Measurements from ENCODE around the gene POU2F1.

Gene POU2F1

DNA sequence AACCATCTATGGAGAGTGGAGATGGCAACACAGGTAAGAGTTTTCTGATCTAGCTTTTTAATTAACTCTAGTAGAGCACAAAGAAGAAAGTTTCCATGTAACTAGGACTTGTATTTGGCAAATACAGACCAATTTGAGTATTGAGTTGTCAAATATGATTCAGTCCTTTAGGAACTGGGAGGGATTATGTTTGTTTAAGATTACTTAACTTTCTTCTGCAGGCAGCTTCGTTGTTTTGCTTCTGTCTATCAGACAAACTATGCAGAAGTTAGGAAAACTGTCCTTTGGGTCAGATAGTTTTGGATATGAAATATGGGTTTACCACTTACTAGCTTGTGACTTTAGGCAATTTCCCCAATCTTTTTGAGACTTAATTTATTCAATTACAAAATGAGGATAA is 111.8 kb downstream of the POU2F1 start:
- H3K27me3 ChIP-seq (ENCODE audit: control insufficient read depth, insufficient read depth, low read length) = no peaks in the 10 kb centered on the region
- no peaks in the 10 kb centered on the region; the same call in 1 of the 2 replicates for H3K4me1 ChIP-seq (ENCODE audit: control insufficient read depth, insufficient read depth, low read length)

DNA sequence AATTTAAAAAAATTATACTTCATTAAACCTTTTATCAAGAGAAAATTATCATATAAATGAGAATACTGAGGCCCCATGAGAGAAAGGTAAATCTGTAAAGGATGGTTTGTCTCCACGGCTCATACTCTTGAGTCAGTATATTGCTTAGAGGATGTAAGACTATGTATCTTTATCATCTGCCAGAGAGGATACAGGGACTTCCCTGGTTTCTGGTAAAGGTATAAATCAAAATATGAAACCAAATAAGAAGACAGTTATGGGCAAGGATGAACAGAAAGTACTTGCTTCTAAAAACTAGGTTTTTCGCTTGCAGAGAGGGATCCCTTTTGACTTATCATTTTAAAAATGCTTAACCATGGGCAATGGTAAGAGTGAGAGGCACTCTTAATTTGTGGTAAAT is 112.4 kb downstream of the POU2F1 start:
- Histone ChIP-seq H3K27me3 (ENCODE audit: control insufficient read depth, insufficient read depth, low read length) (no peaks in the 10 kb centered on the region), H3K36me3 (ENCODE audit: control insufficient read depth, insufficient read depth, low read length) (no peaks in the 10 kb centered on the region), H3K4me3 (ENCODE audit: low read length) (no peak overlapping the region), H3K4me1 (ENCODE audit: control insufficient read depth, insufficient read depth, low read length) (no peaks in the 10 kb centered on the region; the same call in 1 of the 2 replicates), H3K27ac (ENCODE audit: low read length) (no peak overlapping the region), H3K9me3 (ENCODE audit: control insufficient read depth, insufficient read depth, low read length) (no peaks in the 10 kb centered on the region)
- WGBS (ENCODE audit: insufficient coverage, insufficient read length) = no CpG with 5 or more reads among the region's 2 CpGs
- no peak for DNase-seq (ENCODE audit: low read depth, low spot score)

More for the DNA sequence above, 111.8 kb downstream of the POU2F1 start:
- Histone ChIP-seq H3K36me3 (ENCODE audit: control insufficient read depth, insufficient read depth, low read length) (no peaks in the 10 kb centered on the region), H3K4me3 (ENCODE audit: low read length) (no peak overlapping the region), H3K9me3 (ENCODE audit: control insufficient read depth, insufficient read depth, low read length) (no peaks in the 10 kb centered on the region), H3K27ac (ENCODE audit: low read length) (no peak overlapping the region)
- DNase-seq (ENCODE audit: low read depth, low spot score) = no peak
- WGBS (ENCODE audit: insufficient coverage, insufficient read length) = no CpG with 5 or more reads among the region's 1 CpG

DNA sequence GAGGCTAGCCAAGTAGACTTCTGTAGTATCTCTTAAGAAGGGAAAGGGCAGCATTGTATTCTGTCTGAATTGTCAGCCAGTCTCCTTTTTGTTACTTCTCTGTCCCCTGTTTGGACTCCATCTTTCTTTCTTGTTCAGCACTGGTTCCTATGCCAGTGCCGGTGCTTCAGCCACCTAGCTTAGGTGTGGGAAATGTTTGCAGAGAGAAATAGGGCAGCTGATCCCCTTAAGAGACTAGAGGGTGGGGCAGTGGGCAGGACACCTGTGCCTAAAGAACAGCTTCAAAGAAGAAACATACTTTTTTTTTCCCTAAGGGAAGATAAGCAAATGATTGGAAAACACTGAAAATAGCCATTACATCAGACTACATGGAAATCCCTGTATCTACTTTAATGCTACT is 113.0 kb downstream of the POU2F1 start:
- Histone ChIP-seq H3K9me3 (ENCODE audit: control insufficient read depth, insufficient read depth, low read length) (no peaks in the 10 kb centered on the region), H3K27ac (ENCODE audit: low read length) (no peak overlapping the region), H3K4me3 (ENCODE audit: low read length) (no peak overlapping the region), H3K4me1 (ENCODE audit: control insufficient read depth, insufficient read depth, low read length) (no peaks in the 10 kb centered on the region), H3K36me3 (ENCODE audit: control insufficient read depth, insufficient read depth, low read length) (no peaks in the 10 kb centered on the region), H3K27me3 (ENCODE audit: control insufficient read depth, insufficient read depth, low read length) (no peaks in the 10 kb centered on the region)
- no CpG with 5 or more reads among the region's 1 CpG for WGBS (ENCODE audit: insufficient coverage, insufficient read length)
- no peak for DNase-seq (ENCODE audit: low read depth, low spot score)

DNA sequence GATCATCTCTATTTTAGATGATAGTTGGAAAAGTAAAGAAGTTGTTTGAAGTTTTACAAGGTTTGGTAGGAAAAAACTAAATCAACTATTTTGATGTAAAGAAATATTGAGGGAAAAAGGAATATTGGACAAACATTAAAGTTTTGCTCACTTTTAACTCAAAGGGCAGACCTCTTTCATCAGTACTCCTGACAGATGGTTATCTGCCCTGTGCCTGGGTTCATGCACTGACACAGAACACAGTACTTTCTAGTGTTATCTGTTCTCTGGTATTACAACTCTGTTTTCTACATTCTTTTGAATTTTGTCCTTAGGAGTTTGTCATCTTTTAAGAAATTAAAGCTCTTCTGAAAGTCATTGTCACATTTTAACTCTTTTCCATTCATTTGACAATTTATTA is 118.7 kb downstream of the POU2F1 start:
- no peak for DNase-seq (ENCODE audit: low read depth, low spot score)
- H3K4me3 ChIP-seq (ENCODE audit: low read length) = no peak overlapping the region
- H3K27ac ChIP-seq (ENCODE audit: low read length) = no peak overlapping the region
- no peaks in the 10 kb centered on the region for H3K4me1 ChIP-seq (ENCODE audit: control insufficient read depth, insufficient read depth, low read length)
- H3K27me3 ChIP-seq (ENCODE audit: control insufficient read depth, insufficient read depth, low read length) = no peaks in the 10 kb centered on the region
- no peaks in the 10 kb centered on the region for H3K9me3 ChIP-seq (ENCODE audit: control insufficient read depth, insufficient read depth, low read length)
- H3K36me3 ChIP-seq (ENCODE audit: control insufficient read depth, insufficient read depth, low read length) = no peaks in the 10 kb centered on the region

DNA sequence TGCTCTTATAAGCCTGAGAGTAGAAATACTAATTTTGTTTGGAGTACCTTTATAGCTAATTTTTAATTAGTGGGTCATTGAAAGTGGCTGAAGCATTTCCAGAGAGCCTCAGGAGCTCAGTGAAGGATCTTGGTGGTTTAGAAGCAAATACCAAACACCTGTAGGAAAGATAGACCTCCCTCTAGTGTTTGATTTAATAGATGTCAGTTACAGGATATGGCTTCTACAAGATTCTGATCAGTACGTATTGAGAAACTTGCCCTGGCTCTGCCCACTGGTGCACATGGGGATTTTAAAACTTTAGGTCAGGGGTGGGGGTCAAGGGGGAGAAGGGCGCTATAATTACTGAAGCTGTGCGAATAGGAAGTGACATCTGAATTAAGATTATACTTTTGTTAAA is 122.2 kb downstream of the POU2F1 start:
- Histone ChIP-seq H3K4me1 (ENCODE audit: control insufficient read depth, insufficient read depth, low read length) (no peaks in the 10 kb centered on the region), H3K27ac (ENCODE audit: low read length) (no peak overlapping the region), H3K4me3 (ENCODE audit: low read length) (no peak overlapping the region), H3K9me3 (ENCODE audit: control insufficient read depth, insufficient read depth, low read length) (no peaks in the 10 kb centered on the region), H3K36me3 (ENCODE audit: control insufficient read depth, insufficient read depth, low read length) (no peaks in the 10 kb centered on the region), H3K27me3 (ENCODE audit: control insufficient read depth, insufficient read depth, low read length) (no peaks in the 10 kb centered on the region)
- WGBS (ENCODE audit: insufficient coverage, insufficient read length) = no CpG with 5 or more reads among the region's 3 CpGs
- no peak for DNase-seq (ENCODE audit: low read depth, low spot score)

DNA sequence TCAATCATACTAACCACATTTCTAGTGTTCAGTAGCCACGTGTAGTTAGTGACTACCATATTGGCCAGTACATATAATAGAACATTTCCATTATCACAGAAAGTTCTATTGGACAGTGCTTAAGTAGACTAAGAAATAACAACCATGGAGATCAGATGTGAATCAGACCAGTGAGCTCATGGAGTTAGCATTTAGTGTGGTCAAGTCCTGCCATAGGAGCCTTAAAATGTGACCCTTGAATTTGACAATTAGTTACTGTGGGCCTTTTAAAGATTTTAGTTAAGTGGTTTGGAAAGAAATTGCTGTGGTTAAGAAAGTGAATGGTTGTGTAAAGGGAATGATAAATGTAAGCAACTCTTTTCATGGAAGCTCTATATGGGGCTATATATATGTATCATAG is 123.4 kb downstream of the POU2F1 start:
- Histone ChIP-seq H3K4me3 (ENCODE audit: low read length) (no peak overlapping the region), H3K27ac (ENCODE audit: low read length) (no peak overlapping the region), H3K9me3 (ENCODE audit: control insufficient read depth, insufficient read depth, low read length) (no peaks in the 10 kb centered on the region), H3K27me3 (ENCODE audit: control insufficient read depth, insufficient read depth, low read length) (no peaks in the 10 kb centered on the region), H3K36me3 (ENCODE audit: control insufficient read depth, insufficient read depth, low read length) (no peaks in the 10 kb centered on the region), H3K4me1 (ENCODE audit: control insufficient read depth, insufficient read depth, low read length) (no peaks in the 10 kb centered on the region)
- DNase-seq (ENCODE audit: low read depth, low spot score) = no peak
- WGBS (ENCODE audit: insufficient coverage, insufficient read length) = no CpG with 5 or more reads among the region's 1 CpG

DNA sequence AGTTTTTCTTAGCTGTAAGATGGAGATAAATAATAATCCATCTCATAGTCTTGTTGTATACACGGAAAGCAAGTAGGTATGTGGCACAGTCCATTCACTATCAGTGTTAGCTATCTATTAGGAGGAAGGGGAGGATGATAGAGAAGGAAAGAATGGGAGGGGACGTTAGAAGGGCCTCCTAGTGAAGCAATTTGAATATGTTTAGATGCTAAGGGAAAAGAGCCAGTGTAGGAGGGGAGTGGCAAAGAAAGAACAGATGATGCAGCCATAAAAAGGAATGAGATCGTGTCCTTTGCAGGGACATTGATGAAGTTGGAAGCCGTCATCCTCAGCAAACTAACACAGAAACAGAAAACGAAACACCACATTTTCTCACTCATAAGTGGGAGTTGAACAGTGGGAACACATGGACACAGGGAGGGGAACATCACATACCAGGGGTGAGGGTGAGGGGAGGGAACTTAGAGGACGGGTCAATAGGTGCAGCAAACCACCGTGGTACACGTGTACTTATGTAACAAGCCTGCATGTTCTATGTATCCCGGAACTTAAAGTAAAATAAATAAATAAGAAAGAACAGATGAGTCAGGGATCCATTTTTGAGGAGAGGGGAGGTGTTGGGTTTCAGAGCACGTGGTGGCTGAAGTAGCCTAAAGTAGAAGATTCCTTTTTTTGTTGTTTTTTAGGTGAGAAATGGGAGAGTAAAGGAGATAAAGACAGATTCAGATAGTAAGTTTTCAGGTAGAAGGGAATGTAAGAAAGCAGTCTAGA is 124.1 kb downstream of the POU2F1 start:
- WGBS (ENCODE audit: insufficient coverage, insufficient read length) = no CpG with 5 or more reads among the region's 10 CpGs
- no peak overlapping the region for H3K4me3 ChIP-seq (ENCODE audit: low read length)
- H3K27ac ChIP-seq (ENCODE audit: low read length) = no peak overlapping the region
- H3K36me3 ChIP-seq (ENCODE audit: control insufficient read depth, insufficient read depth, low read length) = no peaks in the 10 kb centered on the region
- no peak for DNase-seq (ENCODE audit: low read depth, low spot score)
- no peaks in the 10 kb centered on the region for H3K4me1 ChIP-seq (ENCODE audit: control insufficient read depth, insufficient read depth, low read length)
- H3K27me3 ChIP-seq (ENCODE audit: control insufficient read depth, insufficient read depth, low read length) = no peaks in the 10 kb centered on the region
- no peaks in the 10 kb centered on the region for H3K9me3 ChIP-seq (ENCODE audit: control insufficient read depth, insufficient read depth, low read length)

DNA sequence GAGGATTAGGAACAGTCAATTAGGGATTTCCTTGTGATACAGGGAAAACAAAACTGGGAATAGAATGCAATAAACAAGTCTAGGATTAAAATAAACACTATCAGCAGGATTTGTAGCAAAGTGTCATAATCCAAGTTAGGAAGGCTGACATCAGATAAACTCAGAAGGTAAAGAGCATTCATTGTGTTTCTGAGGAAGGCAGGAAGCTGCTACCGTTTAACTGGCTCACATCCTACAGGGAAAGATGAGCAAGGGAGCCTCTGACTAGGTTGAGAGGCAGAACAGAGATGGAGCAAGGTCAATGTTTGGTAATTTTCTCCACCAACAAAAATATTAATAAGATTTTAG is 124.7 kb downstream of the POU2F1 start:
- Histone ChIP-seq H3K36me3 (ENCODE audit: control insufficient read depth, insufficient read depth, low read length) (no peaks in the 10 kb centered on the region), H3K9me3 (ENCODE audit: control insufficient read depth, insufficient read depth, low read length) (no peaks in the 10 kb centered on the region), H3K27me3 (ENCODE audit: control insufficient read depth, insufficient read depth, low read length) (no peaks in the 10 kb centered on the region), H3K4me1 (ENCODE audit: control insufficient read depth, insufficient read depth, low read length) (no peaks in the 10 kb centered on the region), H3K4me3 (ENCODE audit: low read length) (no peak overlapping the region), H3K27ac (ENCODE audit: low read length) (no peak overlapping the region)
- DNase-seq (ENCODE audit: low read depth, low spot score) = no peak
- no CpG with 5 or more reads among the region's 1 CpG for WGBS (ENCODE audit: insufficient coverage, insufficient read length)

DNA sequence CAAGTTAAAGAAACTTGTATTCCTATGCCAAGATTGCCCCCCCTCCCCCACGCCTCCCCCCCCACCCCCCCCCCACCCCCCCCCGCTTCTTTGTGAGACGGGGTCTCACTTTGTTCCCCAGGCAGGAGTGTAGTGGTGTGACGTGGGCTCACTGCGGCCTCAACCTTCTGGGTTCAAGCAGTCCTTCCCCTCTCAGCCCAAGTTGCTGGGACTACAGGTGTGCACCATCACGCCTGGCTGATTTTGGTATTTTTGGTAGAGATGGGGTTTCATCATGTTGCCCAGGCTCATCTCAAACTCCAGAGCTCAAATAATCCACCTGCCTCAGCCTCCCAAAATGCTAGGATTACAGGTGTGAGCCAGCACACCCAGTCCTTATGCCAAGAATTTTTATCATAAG is 136.6 kb downstream of the POU2F1 start:
- Histone ChIP-seq H3K4me3 (ENCODE audit: low read length) (no peak overlapping the region), H3K36me3 (ENCODE audit: control insufficient read depth, insufficient read depth, low read length) (no peaks in the 10 kb centered on the region), H3K27me3 (ENCODE audit: control insufficient read depth, insufficient read depth, low read length) (no peaks in the 10 kb centered on the region), H3K27ac (ENCODE audit: low read length) (no peak overlapping the region), H3K9me3 (ENCODE audit: control insufficient read depth, insufficient read depth, low read length) (no peaks in the 10 kb centered on the region), H3K4me1 (ENCODE audit: control insufficient read depth, insufficient read depth, low read length) (no peaks in the 10 kb centered on the region)
- WGBS (ENCODE audit: insufficient coverage, insufficient read length) = no CpG with 5 or more reads among the region's 6 CpGs
- DNase-seq (ENCODE audit: low read depth, low spot score) = no peak

DNA sequence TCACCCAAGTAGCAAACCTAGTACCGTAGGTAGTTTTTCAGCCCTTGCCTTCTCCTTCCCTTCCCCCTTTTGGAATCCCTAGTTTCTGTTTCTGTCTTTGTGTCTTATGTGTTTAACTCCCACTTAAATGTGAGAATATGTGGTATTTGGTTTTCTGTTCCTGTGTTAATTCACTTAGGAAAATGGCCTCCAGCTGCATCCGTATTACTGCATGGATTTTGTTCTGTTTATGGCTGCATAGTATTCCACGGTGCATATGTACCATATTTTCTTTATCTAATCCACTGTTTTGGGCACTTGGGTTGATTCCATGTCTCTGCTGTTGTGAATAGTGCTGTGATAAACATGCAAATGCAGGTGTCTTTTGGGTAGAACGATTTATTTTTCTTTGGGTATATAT is 138.6 kb downstream of the POU2F1 start:
- no peaks in the 10 kb centered on the region for H3K36me3 ChIP-seq (ENCODE audit: control insufficient read depth, insufficient read depth, low read length)
- no peak overlapping the region for H3K4me3 ChIP-seq (ENCODE audit: low read length)
- DNase-seq (ENCODE audit: low read depth, low spot score) = no peak
- H3K27ac ChIP-seq (ENCODE audit: low read length) = no peak overlapping the region
- no peaks in the 10 kb centered on the region for H3K9me3 ChIP-seq (ENCODE audit: control insufficient read depth, insufficient read depth, low read length)
- H3K27me3 ChIP-seq (ENCODE audit: control insufficient read depth, insufficient read depth, low read length) = no peaks in the 10 kb centered on the region
- H3K4me1 ChIP-seq (ENCODE audit: control insufficient read depth, insufficient read depth, low read length) = no peaks in the 10 kb centered on the region
- WGBS (ENCODE audit: insufficient coverage, insufficient read length) = no CpG with 5 or more reads among the region's 4 CpGs

DNA sequence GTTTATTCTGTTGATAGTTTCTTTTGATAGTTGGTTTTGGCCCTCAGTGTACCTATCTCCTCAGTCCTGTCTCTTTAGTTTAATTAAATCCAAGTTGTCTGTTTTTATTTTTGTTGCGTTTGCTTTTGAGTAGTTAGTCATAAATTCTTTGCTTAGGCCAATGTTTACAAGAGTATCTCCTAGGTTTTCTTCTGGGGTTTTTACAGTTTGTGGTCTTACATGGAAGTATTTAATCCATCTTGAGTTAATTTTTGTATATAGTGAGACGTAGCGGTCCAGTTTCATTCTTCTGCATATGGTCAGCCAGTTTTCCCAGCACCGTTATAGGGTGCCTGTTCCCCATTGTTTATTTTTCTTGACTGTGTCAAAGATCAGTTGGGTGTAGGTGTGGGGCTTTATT is 139.4 kb downstream of the POU2F1 start:
- WGBS (ENCODE audit: insufficient coverage, insufficient read length) = no CpG with 5 or more reads among the region's 4 CpGs
- Histone ChIP-seq H3K36me3 (ENCODE audit: control insufficient read depth, insufficient read depth, low read length) (no peaks in the 10 kb centered on the region), H3K27ac (ENCODE audit: low read length) (no peak overlapping the region), H3K9me3 (ENCODE audit: control insufficient read depth, insufficient read depth, low read length) (no peaks in the 10 kb centered on the region), H3K4me1 (ENCODE audit: control insufficient read depth, insufficient read depth, low read length) (no peaks in the 10 kb centered on the region), H3K4me3 (ENCODE audit: low read length) (no peak overlapping the region), H3K27me3 (ENCODE audit: control insufficient read depth, insufficient read depth, low read length) (no peaks in the 10 kb centered on the region)
- no peak for DNase-seq (ENCODE audit: low read depth, low spot score)

Measured in iPS DF 6.9 (cell line).